Measurements from ENCODE around the gene IDH2.
"Not testable (repeated sequence)": the region's sequence is repeated elsewhere in the genome, so short reads cannot be mapped to it uniquely, and the experiment has no call there.

The IDH2 gene

GRCh38 chr15:90101969-90102890 lies at the start of gene IDH2:
Gene IDH2, minus strand, starts transcription at chr15:90102468. Its CDS starts 78 bp downstream, at chr15:90102390.
- no peak for DNase-seq (ENCODE audit: low read depth, low spot score)

- DNase-seq (ENCODE audit: low read depth, low spot score) = not testable (repeated sequence)
These were observed 48.3 kb upstream of the IDH2 start for GRCh38 chr15:90150551-90150950.

GRCh38 chr15:90149609-90150340 lies 47.5 kb upstream of the IDH2 start:
- no peak for DNase-seq (ENCODE audit: low read depth, low spot score)

- not testable (repeated sequence) for DNase-seq (ENCODE audit: low read depth, low spot score)
These were observed 44.0 kb upstream of the IDH2 start for GRCh38 chr15:90146198-90146761.

GRCh38 chr15:90145761-90146160 lies 43.5 kb upstream of the IDH2 start:
- no peak for DNase-seq (ENCODE audit: low read depth, low spot score)

- DNase-seq (ENCODE audit: low read depth, low spot score) = no peak
These were observed 43.0 kb upstream of the IDH2 start for GRCh38 chr15:90145259-90145658.

GRCh38 chr15:90143166-90143655 lies 40.9 kb upstream of the IDH2 start:
- DNase-seq (ENCODE audit: low read depth, low spot score) = no peak

GRCh38 chr15:90142216-90143165 lies 40.2 kb upstream of the IDH2 start:
- no peak for DNase-seq (ENCODE audit: low read depth, low spot score)

- no peak for DNase-seq (ENCODE audit: low read depth, low spot score)
These were observed 39.4 kb upstream of the IDH2 start for GRCh38 chr15:90141646-90142045.

- not testable (repeated sequence) for DNase-seq (ENCODE audit: low read depth, low spot score)
These were observed 37.3 kb upstream of the IDH2 start for GRCh38 chr15:90139549-90139948.

- DNase-seq (ENCODE audit: low read depth, low spot score) = no peak
These were observed 36.0 kb upstream of the IDH2 start for GRCh38 chr15:90138071-90138833.

- DNase-seq (ENCODE audit: low read depth, low spot score) = no peak
These were observed 30.2 kb upstream of the IDH2 start for GRCh38 chr15:90132437-90132836.

GRCh38 chr15:90131848-90132247 lies 29.6 kb upstream of the IDH2 start:
- no peak for DNase-seq (ENCODE audit: low read depth, low spot score)

GRCh38 chr15:90130291-90130690 lies 28.0 kb upstream of the IDH2 start:
- no peak for DNase-seq (ENCODE audit: low read depth, low spot score)

GRCh38 chr15:90126596-90127435 lies 24.5 kb upstream of the IDH2 start:
- DNase-seq (ENCODE audit: low read depth, low spot score) = no peak

- DNase-seq (ENCODE audit: low read depth, low spot score) = no peak
These were observed 23.8 kb upstream of the IDH2 start for GRCh38 chr15:90126022-90126421.

GRCh38 chr15:90124507-90124906 lies 22.2 kb upstream of the IDH2 start:
- DNase-seq (ENCODE audit: low read depth, low spot score) = no peak

GRCh38 chr15:90121086-90121485 lies 18.8 kb upstream of the IDH2 start:
- DNase-seq (ENCODE audit: low read depth, low spot score) = no peak

GRCh38 chr15:90119367-90119766 lies 17.1 kb upstream of the IDH2 start:
- DNase-seq (ENCODE audit: low read depth, low spot score) = no peak
